PC-3 (cell line): ENCODE measurements around the gene ZNF529. TPM values are rescaled to one million over a fixed set of nuclear protein-coding genes. Genes with fewer than 3 reads are reported as not detected.

ENCODE experiments used
- ATAC-seq: fragments of 200-7000 bp; cut with Tn5 transposase; 2 replicates; pipeline ENCODE4 v1.9.1; 2020; ENCODE audit warnings: mild to moderate bottlenecking, moderate library complexity
- BruUV-seq: library from RNA; stranded (reverse); fragments of 400-500 nt; replicated peaks from 2 replicates; lab custom pipeline; 2021; lab: Mats Ljungman, UMichigan
- CTCF ChIA-PET: fragments of 300-600 bp; sonication (Branson Sonifier 250); formaldehyde crosslinking; loops from one replicate; lab custom pipeline; 2022; ENCODE audit warnings: antibody characterized with exemption; lab: Charles Lee
- POLR2A ChIA-PET: fragments of 300-600 bp; sonication (Branson Sonifier 250); formaldehyde crosslinking; loops from one replicate; lab custom pipeline; 2022; ENCODE audit warnings: antibody characterized with exemption; ENCODE audit not compliant: unreplicated experiment; lab: Charles Lee
- DNase-seq: peaks from one replicate; pipeline ENCODE4 v3.0.0-alpha.2; 2015
- H2AFZ ChIP-seq: fragments of 300-600 bp; sonication (generic); 2 replicates; pipeline ENCODE4 v1.6.0; 2016; ENCODE audit warnings: antibody characterized with exemption, low read length
- H3F3A ChIP-seq: fragments of 300-600 bp; sonication (generic); one replicate; pipeline ENCODE4 v1.6.0; 2017; ENCODE audit warnings: antibody characterized with exemption, low read length, control low read depth, mild to moderate bottlenecking; ENCODE audit not compliant: unreplicated experiment
- H3K27ac ChIP-seq: fragments of 300-600 bp; sonication (generic); 2 replicates; pipeline ENCODE4 v1.5.1; 2016; ENCODE audit warnings: mild to moderate bottlenecking, low read length
- H3K27me3 ChIP-seq: fragments of 300-600 bp; sonication (generic); 2 replicates; pipeline ENCODE4 v1.6.1; 2016; ENCODE audit warnings: low read length, mixed read lengths
- H3K36me3 ChIP-seq: fragments of 300-600 bp; sonication (generic); 2 replicates; pipeline ENCODE4 v1.6.1; 2016; ENCODE audit warnings: low read depth, mixed run types, low read length, mixed read lengths
- H3K4me1 ChIP-seq: fragments of 300-600 bp; sonication (generic); 2 replicates; pipeline ENCODE4 v1.5.1; 2016; ENCODE audit warnings: low read length; ENCODE audit not compliant: insufficient read depth
- H3K4me2 ChIP-seq: fragments of 300-600 bp; sonication (generic); 2 replicates; pipeline ENCODE4 v1.6.0; 2016; ENCODE audit warnings: low read length
- H3K4me3 ChIP-seq: fragments of 300-600 bp; sonication (generic); 2 replicates; pipeline ENCODE4 v1.5.1; 2016; ENCODE audit warnings: mild to moderate bottlenecking, low read length, mixed read lengths
- H3K79me2 ChIP-seq: fragments of 300-600 bp; sonication (generic); 2 replicates; pipeline ENCODE4 v1.6.1; 2017; ENCODE audit warnings: low read length, mixed read lengths
- H3K9ac ChIP-seq: fragments of 300-600 bp; sonication (generic); 2 replicates; pipeline ENCODE4 v1.6.0; 2016; ENCODE audit warnings: mild to moderate bottlenecking, low read length
- H3K9me2 ChIP-seq: fragments of 300-600 bp; sonication (generic); replicated peaks from 2 replicates; pipeline ENCODE4 v1.6.1; 2016; ENCODE audit warnings: mixed run types, low read length, mixed read lengths
- H3K9me3 ChIP-seq: fragments of 300-600 bp; sonication (generic); 2 replicates; pipeline ENCODE4 v1.6.1; 2016; ENCODE audit warnings: low read length, mixed read lengths
- H4K20me1 ChIP-seq: fragments of 300-600 bp; sonication (generic); 2 replicates; pipeline ENCODE4 v1.6.1; 2016; ENCODE audit warnings: low read length, mixed read lengths
- CTCF ChIP-seq: fragments of 300-600 bp; sonication (generic); conservative IDR thresholded peaks from 2 replicates; pipeline ENCODE4 v1.5.1; 2017; ENCODE audit warnings: antibody characterized with exemption, low read depth, mild to moderate bottlenecking, low read length
- EZH2 ChIP-seq: fragments of 300-600 bp; sonication (generic); IDR thresholded peaks from one replicate; pipeline ENCODE4 v1.6.1; 2017; ENCODE audit warnings: antibody characterized with exemption, mild to moderate bottlenecking, low read length; ENCODE audit not compliant: unreplicated experiment
- EZH2phosphoT487 ChIP-seq: fragments of 300-600 bp; sonication (generic); IDR thresholded peaks from 2 replicates; pipeline ENCODE4 v1.6.1; 2018; ENCODE audit warnings: mild to moderate bottlenecking, antibody characterized with exemption, low read length, borderline replicate concordance
- intact Hi-C: fragments of 100-400 bp; cut with micrococcal nuclease; formaldehyde crosslinking; loops from 2 replicates; pipeline ENCODE4 v1.9.0; 2023
- total RNA-seq: library from RNA; depleted of rRNA; stranded (reverse); fragments of >200 nt; gene quantifications from 2 replicates; pipeline ENCODE4 v1.2.3, GENCODE V29; 2014

The ZNF529 gene
- total RNA-seq, 1 experiment from 2014 or later, result 3.1 TPM

GRCh38 chr19:36573895-36574720 lies 1.0 kb upstream of the ZNF529 start:
- Histone ChIP-seq H3K27me3 (no peaks in the 10 kb centered on the region), H3K9me2 (no peaks in the 10 kb centered on the region), H3K9ac (peak overlapping the region; percentile 79), H2AFZ (peak overlapping the region; percentile 98), H4K20me1 (no peaks in the 10 kb centered on the region), H3K36me3 (peaks cover 47% of the 10 kb centered on the region), H3K9me3 (no peaks in the 10 kb centered on the region), H3K4me3 (peak overlapping the region; percentile 98), H3F3A (no peaks in the 10 kb centered on the region), H3K27ac (no peak overlapping the region), H3K4me2 (peak overlapping the region; percentile 85), H3K4me1 (no peaks in the 10 kb centered on the region), H3K79me2 (peaks cover 34% of the 10 kb centered on the region)
- intact Hi-C loops, result no loop called here
- ChIA-PET CTCF (no interaction called here), POLR2A (no interaction called here)
- ATAC-seq (peak; percentile 39), DNase-seq (peak; percentile 1)
- no TSS peak for BruUV-seq
- no peak for TF ChIP-seq EZH2phosphoT487
- TF ChIP-seq EZH2, result no peak
- no peak for TF ChIP-seq CTCF

DNA sequence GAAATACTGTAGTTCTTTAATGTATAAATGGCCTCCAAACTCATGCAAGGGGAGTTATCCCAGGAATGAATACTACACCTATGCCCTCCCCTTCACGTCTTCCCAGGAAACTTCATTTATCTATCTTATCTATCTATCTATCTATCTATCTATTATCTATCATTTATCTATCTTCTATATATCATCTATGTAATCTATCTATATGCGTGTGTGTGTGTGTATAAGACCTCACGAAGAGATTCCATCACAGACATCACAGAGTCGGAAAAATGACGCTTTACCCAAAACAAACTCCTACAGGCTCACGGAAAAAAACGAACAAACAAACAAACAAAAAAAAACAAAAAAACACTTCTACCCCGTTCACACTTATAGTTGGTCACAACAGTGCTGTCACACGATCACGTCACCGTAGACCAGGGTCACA lies 486 bp downstream of the ZNF529 start:
- Histone ChIP-seq H3K27me3 (no peaks in the 10 kb centered on the region), H3K9ac (peak overlapping the region; percentile 79), H3K4me2 (peak overlapping the region; percentile 85), H3K36me3 (peaks cover 57% of the 10 kb centered on the region), H3K79me2 (peaks cover 34% of the 10 kb centered on the region), H3F3A (no peaks in the 10 kb centered on the region), H3K27ac (peak overlapping the region; percentile 35; the same call in 1 of the 2 replicates), H3K9me2 (no peaks in the 10 kb centered on the region), H3K9me3 (no peaks in the 10 kb centered on the region), H3K4me1 (no peaks in the 10 kb centered on the region), H3K4me3 (peak overlapping the region; percentile 98), H2AFZ (peak overlapping the region; percentile 98), H4K20me1 (no peaks in the 10 kb centered on the region)
- no peak for DNase-seq
- POLR2A ChIA-PET, result no interaction called here
- CTCF ChIA-PET, result no interaction called here
- TSS peak; percentile 72 for BruUV-seq
- no peak for ATAC-seq
- intact Hi-C loops, result no loop called here
- no peak for TF ChIP-seq EZH2phosphoT487
- no peak for TF ChIP-seq EZH2
- TF ChIP-seq CTCF, result no peak

DNA sequence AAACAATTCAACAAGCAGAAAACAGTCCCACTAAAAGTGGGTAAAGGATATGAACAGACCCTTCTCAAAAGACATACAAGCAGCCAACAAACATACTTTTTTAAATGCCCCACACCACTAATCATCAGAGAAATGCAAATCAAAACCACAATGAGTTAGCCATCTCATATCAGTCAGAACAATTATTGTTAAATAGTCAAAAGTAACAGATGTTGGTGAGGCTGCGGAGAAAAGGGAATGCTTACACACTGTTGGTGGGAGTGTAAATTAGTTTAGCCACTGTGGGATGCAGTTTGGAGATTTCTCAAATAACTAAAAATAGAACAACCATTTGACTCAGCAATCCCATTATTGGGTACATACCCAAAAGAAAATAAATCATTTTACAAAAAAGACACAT lies 8.7 kb downstream of the ZNF529 start:
- TF ChIP-seq EZH2phosphoT487, result no peak
- TF ChIP-seq EZH2, result no peak
- TF ChIP-seq CTCF, result no peak
- no peaks in the 10 kb centered on the region for H3F3A ChIP-seq
- no peak overlapping the region for H2AFZ ChIP-seq
- H3K27ac ChIP-seq, result no peak overlapping the region
- no peaks in the 10 kb centered on the region for H4K20me1 ChIP-seq
- H3K36me3 ChIP-seq, result peaks cover 67% of the 10 kb centered on the region
- no peaks in the 10 kb centered on the region for H3K9me2 ChIP-seq
- no peaks in the 10 kb centered on the region for H3K4me1 ChIP-seq
- CTCF ChIA-PET, result no interaction called here
- DNase-seq (no peak), ATAC-seq (no peak)
- BruUV-seq, result no TSS peak
- POLR2A ChIA-PET, result no interaction called here
- no peak overlapping the region for H3K4me2 ChIP-seq
- H3K9ac ChIP-seq, result no peak overlapping the region
- no peak overlapping the region for H3K4me3 ChIP-seq
- no peaks in the 10 kb centered on the region for H3K27me3 ChIP-seq
- peaks cover 14% of the 10 kb centered on the region; the same call in 1 of the 2 replicates for H3K9me3 ChIP-seq
- no peaks in the 10 kb centered on the region for H3K79me2 ChIP-seq
- intact Hi-C loops, result no loop called here
